ENCODE data around the gene CXorf58.

DNA sequence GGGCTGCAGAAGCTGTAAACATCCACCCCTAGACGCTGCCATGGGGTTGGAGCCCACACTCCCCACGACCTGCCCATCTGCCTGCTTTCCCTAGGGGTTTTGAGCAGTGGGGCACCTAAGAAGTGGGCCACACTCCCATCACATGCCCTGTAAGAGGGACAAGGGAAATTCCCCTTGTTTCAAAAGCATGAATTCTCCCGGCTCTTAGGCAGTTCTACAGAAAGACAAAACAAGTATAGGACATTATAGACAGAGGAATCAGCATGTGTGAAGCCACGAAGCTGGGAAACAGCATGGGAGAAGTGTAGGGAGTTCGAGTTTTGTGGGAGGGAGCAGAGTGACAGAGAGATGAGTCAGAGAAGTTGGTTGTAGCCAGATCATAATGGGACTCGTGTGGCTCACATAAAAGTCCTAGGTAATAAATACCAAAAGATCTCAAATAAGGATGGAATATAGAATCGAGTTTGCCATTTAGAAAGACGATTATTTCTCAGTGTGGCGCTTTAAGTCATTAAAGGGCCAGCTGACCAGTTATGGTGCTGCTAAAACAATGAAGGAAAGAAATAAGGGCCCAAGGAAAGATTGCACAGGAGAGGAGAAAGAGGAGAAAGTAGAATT, 24.0 kb upstream of the CXorf58 start:
- TF ChIP-seq POLR2AphosphoS5 (IDR thresholded peaks at IDR 0.05; ENCODE audit: low read depth, low read length) (no peak), POLR2A (IDR thresholded peaks at IDR 0.05; ENCODE audit: low read depth, low read length) (no peak), TAF1 (IDR thresholded peaks at IDR 0.05; ENCODE audit: low read depth, low read length) (no peak), PAX5 (IDR thresholded peaks at IDR 0.05; ENCODE audit: insufficient read depth, low read length, severe bottlenecking) (no peak), SPI1 (IDR thresholded peaks at IDR 0.05; ENCODE audit: low read depth, low read length) (no peak), POU2F2 (IDR thresholded peaks at IDR 0.05; ENCODE audit: low read depth, low read length) (no peak)
